ENCODE measurements around the gene CAST. TPM values are rescaled to one million over a fixed set of nuclear protein-coding genes. Genes with fewer than 3 reads are reported as not detected.

The CAST gene
- total RNA-seq, 1 experiment from 2014 or later, result 52.3 TPM

DNA sequence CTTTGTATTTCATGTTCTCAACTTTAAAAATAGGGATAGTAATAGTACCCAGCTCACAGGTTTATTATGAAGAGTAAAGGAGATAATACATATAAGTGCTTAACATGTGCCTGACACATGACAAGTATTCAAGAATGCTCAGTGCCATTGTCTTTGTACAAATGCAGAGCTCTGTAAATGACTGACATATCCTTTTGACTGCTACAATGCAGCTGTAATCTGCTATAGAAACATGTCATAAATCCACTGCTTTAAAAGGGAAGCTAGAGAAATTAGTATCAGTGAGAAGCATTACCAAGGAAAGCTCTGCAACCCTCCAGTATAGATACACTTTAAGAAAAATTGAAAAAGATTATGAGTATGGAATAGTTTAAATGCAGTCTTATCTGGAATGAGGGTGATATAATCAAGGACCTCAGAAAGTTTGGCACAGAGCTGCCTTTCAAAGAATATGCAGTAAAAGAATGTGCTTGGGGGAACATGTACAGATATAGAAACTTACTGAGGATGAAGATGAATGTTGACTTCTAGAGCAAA is 127.7 kb downstream of the CAST start:
- Histone ChIP-seq H3T11ph (ENCODE audit: low read length) (no peak overlapping the region), H2BK12ac (ENCODE audit: insufficient read length, low read depth, low read length) (no peak overlapping the region), H4K8ac (replicated peaks; ENCODE audit: insufficient read length, low read depth, low read length) (no peak overlapping the region), H2BK20ac (ENCODE audit: low read depth, low read length, poor library complexity, severe bottlenecking) (no peak overlapping the region), H3K4me1 (ENCODE audit: insufficient read depth, low read length) (peaks cover 3% of the 10 kb centered on the region; the same call in 1 of the 2 replicates), H3K79me1 (ENCODE audit: insufficient read depth, low read depth, low read length, poor library complexity, severe bottlenecking) (no peaks in the 10 kb centered on the region), H3K27me3 (ENCODE audit: insufficient read depth, low read length) (no peaks in the 10 kb centered on the region), H3K9me3 (ENCODE audit: control insufficient read depth, low read depth, low read length) (no peaks in the 10 kb centered on the region), H3K23me2 (ENCODE audit: insufficient read length, low read depth, low read length, poor library complexity, severe bottlenecking) (no peaks in the 10 kb centered on the region), H2AK5ac (ENCODE audit: insufficient read length, low read length) (no peak overlapping the region), H3K23ac (ENCODE audit: insufficient read length, low read depth, low read length) (no peak overlapping the region), H2BK120ac (ENCODE audit: low read depth, low read length, poor library complexity, severe bottlenecking) (no peak overlapping the region), H3K18ac (ENCODE audit: insufficient read length, low read depth, low read length) (no peak overlapping the region), H3K79me2 (ENCODE audit: insufficient read depth, low read length) (no peaks in the 10 kb centered on the region), H3K56ac (ENCODE audit: insufficient read length, low read depth, low read length) (no peak overlapping the region), H2AFZ (ENCODE audit: low read length) (no peak overlapping the region), H3K9ac (ENCODE audit: extremely low read depth, insufficient read length, low read length) (no peak overlapping the region), H4K20me1 (ENCODE audit: control insufficient read depth, insufficient read depth, insufficient read length) (no peaks in the 10 kb centered on the region), H3K4ac (ENCODE audit: low read depth, low read length) (no peak overlapping the region), H3K4me2 (ENCODE audit: insufficient read depth, insufficient read length, low read length) (no peak overlapping the region), H3K14ac (ENCODE audit: insufficient read depth, low read length) (no peak overlapping the region), H2BK5ac (ENCODE audit: insufficient read length, low read length) (no peak overlapping the region), H3K27ac (ENCODE audit: insufficient read length, low read depth, low read length) (no peak overlapping the region), H4K5ac (ENCODE audit: insufficient read length, low read depth, low read length) (no peak overlapping the region), H4K91ac (ENCODE audit: insufficient read length, low read depth, low read length) (no peak overlapping the region), H2BK15ac (ENCODE audit: low read depth, low read length) (no peak overlapping the region)
- Mint-ChIP-seq H3K36me3 (ENCODE audit: insufficient read depth in 1 of 3, low read depth in 3 of 3) (peaks cover 0 to 4% (median 2%) of the 10 kb centered on the region in 3 experiments; a peak in 3 of 7 replicates), H3K27ac (no peak overlapping the region), H3K9me3 (no peaks in the 10 kb centered on the region), H3K27me3 (ENCODE audit: low read depth) (no peaks in the 10 kb centered on the region), H3K4me3 (no peak overlapping the region), H3K4me1 (peaks cover 14 to 20% of the 10 kb centered on the region in 2 experiments)
- no peak for DNase-seq
- TF ChIP-seq, protein P1, sequence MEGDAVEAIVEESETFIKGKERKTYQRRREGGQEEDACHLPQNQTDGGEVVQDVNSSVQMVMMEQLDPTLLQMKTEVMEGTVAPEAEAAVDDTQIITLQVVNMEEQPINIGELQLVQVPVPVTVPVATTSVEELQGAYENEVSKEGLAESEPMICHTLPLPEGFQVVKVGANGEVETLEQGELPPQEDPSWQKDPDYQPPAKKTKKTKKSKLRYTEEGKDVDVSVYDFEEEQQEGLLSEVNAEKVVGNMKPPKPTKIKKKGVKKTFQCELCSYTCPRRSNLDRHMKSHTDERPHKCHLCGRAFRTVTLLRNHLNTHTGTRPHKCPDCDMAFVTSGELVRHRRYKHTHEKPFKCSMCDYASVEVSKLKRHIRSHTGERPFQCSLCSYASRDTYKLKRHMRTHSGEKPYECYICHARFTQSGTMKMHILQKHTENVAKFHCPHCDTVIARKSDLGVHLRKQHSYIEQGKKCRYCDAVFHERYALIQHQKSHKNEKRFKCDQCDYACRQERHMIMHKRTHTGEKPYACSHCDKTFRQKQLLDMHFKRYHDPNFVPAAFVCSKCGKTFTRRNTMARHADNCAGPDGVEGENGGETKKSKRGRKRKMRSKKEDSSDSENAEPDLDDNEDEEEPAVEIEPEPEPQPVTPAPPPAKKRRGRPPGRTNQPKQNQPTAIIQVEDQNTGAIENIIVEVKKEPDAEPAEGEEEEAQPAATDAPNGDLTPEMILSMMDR (conservative IDR thresholded peaks at IDR 0.05), result no peak

Measured in H9 (cell line).